Body of pancreas (tissue), 4 donors: Measurements from ENCODE around the gene CLDN14.

Experiments
- POLR2A ChIP-seq, 3 donors: fragments of 450-650 bp; IDR thresholded peaks; one replicate each; pipeline ENCODE4 v1.6.1; 2016; ENCODE audit warnings: antibody characterized with exemption in 3 of 3, mild to moderate bottlenecking in 2 of 3
- TF ChIP-seq, protein P1 (sequence below), 7 experiments: fragments of 450-650 bp in 4 of 7; fragments of 200-600 bp in 3 of 7; sonication (generic) in 3 of 7; IDR thresholded peaks; one replicate each; pipeline ENCODE4 v1.5.1; 2016 to 2019; ENCODE audit warnings: antibody characterized with exemption in 7 of 7

DNA sequence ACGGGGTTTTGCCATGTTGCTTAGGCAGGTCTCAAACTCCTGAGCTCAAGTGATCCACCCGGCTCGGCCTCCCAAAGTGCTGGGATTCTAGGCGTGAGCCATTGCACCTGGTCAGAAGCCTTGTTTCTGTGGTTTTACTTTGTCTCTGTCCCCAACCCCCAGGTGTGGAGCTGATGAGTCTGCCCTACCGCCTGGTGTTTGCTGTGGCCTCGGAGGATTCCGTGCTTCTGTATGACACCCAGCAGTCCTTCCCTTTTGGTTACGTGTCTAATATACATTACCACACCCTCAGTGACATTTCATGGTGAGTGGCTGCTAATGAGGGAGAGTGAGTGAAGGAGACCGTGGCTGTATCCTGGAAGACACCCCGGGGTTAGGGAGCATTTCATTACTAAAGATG is 68.6 kb downstream of the CLDN14 start:
- TF ChIP-seq, protein P1, sequence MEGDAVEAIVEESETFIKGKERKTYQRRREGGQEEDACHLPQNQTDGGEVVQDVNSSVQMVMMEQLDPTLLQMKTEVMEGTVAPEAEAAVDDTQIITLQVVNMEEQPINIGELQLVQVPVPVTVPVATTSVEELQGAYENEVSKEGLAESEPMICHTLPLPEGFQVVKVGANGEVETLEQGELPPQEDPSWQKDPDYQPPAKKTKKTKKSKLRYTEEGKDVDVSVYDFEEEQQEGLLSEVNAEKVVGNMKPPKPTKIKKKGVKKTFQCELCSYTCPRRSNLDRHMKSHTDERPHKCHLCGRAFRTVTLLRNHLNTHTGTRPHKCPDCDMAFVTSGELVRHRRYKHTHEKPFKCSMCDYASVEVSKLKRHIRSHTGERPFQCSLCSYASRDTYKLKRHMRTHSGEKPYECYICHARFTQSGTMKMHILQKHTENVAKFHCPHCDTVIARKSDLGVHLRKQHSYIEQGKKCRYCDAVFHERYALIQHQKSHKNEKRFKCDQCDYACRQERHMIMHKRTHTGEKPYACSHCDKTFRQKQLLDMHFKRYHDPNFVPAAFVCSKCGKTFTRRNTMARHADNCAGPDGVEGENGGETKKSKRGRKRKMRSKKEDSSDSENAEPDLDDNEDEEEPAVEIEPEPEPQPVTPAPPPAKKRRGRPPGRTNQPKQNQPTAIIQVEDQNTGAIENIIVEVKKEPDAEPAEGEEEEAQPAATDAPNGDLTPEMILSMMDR (IDR thresholded peaks at IDR 0.05) = no peak
- no peak for TF ChIP-seq POLR2A (IDR thresholded peaks at IDR 0.05)
